Ammon's horn (tissue), 1 donor: Measurements from ENCODE around the gene PTPRD.

Experiments used
- DNase-seq: peaks from one replicate; pipeline ENCODE4 v3.0.0-alpha.2; 2016; ENCODE audit warnings: low spot score

Gene PTPRD

DNA sequence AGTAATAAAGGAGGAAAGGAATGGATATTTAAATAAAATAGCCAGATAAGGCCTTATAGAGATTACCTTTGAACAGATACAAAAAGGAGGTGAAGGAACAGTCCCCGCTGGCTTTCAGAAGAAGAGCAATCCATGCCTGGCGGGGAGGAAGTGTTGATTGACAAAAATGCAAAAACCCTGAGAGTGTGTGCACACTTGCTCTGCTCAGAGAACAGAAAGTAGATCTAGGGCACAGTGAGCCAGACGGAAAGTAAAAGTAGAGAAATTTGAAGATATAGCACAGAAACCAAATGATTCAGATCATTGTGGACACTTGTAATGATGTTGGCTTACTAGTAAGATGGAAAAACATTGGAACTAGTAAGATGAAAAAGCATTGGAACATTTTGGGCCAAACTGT is 720.6 kb downstream of the PTPRD start:
- DNase-seq, result no peak

DNA sequence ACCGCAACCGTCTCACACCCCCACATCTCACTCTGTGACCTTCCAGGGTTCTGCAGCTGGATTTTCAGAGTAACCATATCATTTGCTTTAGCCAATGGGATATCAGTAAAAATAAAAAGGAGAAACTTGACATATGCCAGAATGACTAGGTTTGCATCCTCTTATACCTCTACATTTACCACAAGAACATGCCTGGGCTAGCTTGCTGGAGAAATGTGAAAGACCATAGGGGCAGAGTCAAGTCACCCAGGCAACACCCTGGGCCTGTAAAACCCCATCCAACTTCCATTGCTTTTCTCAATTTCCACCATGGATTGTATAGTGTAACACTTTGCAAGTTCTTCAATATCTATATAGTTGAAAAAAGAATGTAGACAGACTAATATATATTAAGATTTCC is 731.1 kb downstream of the PTPRD start:
- DNase-seq, result no peak

DNA sequence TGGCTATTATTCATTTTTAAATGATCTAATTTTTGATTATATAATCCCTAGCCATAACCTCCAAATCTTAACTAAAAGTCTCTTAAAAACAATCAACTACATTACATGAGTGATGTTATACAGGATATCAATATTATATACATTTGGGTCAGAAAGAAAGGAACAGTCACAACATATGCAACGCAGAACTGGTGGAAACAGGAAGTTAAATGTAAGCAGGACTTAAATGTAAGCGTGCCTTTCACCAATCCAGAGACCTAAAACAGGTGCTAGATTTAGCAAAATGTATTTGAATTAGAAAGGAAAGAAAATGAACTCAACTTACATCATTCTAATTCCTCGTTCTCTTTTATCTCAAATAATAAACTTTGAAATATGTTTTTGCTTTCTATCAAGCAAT is 738.5 kb downstream of the PTPRD start:
- no peak for DNase-seq

DNA sequence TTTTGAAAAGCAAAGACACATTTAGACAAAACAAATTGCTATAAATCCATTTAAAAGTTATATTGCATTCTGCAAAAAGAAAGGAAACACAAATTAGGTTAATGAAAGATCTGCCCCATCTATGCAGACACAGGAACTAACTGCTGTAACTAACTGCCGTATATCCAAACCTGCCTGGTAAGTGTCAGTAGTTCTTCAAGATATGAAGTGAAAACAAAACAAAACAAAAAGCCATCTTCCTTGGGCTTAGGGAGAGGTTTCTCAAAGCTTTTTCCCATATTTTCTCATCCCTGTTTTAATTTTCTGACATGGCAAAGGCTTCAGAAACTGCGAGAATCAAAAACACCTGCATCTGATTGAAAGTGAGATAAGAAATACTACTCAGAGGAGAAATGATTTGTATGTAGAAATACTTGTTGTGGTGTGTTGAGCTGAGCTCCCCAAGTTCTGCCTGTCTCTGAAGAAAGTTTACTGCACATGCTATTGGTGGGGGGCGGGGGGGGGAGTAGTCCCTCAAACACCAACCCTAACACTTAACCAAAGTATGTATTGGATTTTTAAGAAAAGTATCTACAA is 750.5 kb downstream of the PTPRD start:
- no peak for DNase-seq

DNA sequence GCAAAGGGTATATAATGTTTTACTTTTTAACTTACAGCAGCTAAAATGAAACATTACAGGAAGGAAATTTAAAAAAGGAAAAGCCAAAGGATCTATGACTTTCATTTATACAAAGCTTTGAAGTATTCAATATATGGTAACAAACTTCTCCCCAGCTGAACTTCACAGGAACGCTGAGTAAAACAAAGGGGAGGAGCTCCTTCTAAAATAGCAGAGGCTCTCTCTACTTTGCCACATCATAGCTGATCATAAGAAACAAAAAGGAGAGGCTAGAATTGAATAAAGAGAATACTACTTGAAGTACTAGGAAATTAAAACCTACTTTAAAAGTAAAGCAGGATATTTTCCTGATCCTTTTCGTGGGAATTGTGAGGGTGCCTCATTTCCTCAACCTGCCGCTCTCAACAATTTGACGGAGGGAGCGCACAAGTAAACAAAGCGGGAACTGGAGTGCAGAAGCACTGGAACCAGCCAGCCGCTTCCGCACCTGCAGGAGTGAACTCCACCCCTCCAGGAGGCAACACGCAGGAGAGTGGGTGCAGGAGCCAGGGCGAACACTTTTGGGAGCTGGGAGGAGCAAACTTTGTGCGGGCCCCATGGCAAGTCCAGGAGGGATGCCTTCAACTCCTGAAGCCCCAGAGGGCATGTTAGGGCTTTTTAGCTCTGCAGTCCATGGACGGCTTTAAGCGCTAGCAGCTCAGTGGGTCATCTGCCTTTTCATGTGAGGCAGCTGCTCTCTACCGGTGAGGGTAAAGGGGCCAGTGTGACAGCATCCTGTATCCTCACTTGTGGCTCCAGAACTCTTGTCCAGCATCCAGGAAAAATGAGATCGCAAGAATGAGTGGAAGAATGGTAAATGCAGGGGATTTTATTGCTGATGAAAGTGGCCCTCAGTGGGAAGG is 757.4 kb downstream of the PTPRD start:
- DNase-seq, result no peak

DNA sequence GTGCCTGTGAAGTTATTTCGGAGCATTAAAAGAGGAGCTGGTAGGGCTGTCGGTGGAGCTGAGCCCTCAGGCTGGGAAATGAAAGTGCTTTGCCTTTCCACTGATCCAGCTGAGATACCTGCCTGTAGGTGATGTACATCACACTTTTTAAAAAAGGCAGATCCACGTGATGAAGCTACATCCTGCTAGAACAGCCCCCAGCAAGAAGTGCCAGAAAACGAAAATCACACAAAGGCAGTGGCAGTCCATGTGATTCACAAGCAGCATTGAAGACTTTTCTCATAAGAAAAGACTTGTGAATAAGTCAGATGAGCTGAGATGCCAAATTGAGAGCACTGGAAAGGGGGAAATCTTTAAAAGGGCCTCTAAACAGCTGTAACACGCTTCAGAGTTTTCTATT is 765.1 kb downstream of the PTPRD start:
- DNase-seq, result no peak

DNA sequence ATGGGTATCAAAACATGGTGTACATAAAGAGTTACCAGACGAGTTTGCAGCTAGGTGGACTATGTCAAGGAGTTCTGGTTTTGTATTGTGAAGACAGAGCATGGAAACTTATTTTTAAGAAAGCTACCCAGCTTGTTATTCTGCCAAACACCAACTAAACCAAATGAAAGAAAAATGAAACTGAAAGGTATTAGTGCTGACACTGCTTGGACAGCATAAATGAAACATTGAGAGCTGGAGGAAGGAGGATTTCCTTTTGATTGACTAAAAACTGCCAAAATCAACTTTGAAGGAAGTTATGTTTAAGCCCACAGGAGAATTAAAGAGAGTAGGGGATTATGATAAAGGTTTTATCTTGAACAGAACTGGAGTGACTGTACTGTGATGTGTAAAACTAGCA is 766.2 kb downstream of the PTPRD start:
- DNase-seq, result no peak

DNA sequence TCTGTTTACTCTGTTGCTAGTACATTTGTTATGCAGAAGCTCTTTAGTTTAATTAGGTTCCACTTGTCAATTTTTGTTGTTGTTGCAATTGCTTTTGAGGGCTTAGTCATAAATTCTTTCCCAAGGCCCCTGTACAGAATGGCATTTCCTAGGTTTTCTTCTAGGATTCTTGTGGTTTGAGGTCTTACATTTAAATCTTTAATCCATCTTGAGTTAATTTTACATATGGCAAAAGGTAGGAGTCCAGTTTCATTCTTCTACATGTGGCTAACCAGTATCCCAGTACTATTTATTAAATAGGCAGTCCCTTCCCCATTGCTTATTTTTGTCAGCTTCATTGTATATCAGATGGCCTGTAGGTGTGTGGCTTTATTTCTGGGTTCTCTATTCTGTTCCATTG is 792.4 kb downstream of the PTPRD start:
- no peak for DNase-seq

DNA sequence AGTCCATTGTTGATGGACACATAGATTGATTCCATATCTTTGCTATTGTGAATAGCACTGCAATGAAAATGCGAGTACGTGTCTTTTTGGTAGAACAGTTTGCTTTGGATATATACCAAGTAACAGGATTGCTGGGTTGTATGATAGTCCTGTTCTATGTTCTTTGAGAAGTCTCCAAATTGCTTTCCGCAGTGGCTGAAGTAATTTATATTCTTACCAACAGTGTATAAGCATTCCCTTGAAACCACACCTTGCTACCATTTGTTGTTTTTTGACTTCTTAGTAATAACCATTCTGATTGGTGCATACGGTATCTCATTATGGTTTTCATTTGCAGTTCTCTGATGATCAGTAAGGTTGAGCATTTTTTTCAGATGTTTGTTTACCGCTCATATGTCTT is 792.9 kb downstream of the PTPRD start:
- DNase-seq, result no peak

DNA sequence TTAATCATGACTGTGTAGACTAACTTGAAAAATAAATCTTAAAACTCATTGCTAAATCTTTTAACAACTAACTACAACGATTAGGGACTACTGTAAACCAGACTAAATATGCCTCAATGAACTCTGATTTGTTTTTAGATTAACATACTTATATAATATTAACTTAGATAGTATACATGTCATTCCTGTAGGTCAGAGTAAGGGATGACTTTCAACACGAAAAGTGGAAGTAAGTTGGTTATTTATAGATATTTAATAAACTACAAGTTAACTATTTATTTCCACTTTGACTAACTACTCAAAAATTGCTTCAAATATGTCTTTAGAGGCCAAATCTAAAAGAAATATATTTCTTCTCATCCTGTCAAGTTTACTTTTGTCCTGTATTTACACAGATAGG is 795.6 kb downstream of the PTPRD start:
- no peak for DNase-seq

DNA sequence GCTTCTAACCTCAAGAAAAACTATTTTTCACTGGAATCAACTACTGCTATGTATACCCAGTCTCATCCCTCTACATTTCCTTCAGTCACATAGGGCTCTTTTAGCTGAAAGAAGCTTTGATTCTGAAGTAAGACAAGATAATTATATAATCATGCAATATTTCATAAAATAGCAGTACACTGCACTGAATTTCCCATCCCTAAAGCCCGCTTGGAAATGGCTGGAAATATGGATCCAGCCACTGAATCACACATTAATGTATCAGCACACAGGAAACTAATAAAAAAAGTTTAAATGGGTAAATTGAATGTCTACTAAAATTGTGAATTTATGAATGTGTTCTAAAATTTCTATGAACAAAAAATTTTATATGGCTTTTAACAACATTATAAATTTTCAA is 808.7 kb downstream of the PTPRD start:
- DNase-seq, result no peak

DNA sequence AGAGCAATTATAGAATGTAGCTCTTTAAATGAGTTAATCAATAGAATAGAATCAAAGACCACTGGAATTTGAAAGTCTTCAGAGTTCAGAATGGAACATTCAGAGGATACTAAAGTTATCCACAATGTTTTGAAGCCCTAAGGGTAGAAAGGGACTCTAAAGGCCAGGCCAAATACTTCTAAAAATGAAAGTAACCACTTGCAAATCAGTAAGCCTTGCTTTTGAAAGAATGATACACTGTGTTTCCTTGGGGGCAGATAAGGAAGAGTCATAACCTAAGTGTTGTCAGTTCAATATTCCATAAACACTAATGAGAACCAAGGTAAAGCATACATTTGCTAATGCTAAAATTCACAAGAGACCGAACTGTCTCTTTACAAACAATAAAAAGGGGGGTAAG is 813.5 kb downstream of the PTPRD start:
- no peak for DNase-seq

DNA sequence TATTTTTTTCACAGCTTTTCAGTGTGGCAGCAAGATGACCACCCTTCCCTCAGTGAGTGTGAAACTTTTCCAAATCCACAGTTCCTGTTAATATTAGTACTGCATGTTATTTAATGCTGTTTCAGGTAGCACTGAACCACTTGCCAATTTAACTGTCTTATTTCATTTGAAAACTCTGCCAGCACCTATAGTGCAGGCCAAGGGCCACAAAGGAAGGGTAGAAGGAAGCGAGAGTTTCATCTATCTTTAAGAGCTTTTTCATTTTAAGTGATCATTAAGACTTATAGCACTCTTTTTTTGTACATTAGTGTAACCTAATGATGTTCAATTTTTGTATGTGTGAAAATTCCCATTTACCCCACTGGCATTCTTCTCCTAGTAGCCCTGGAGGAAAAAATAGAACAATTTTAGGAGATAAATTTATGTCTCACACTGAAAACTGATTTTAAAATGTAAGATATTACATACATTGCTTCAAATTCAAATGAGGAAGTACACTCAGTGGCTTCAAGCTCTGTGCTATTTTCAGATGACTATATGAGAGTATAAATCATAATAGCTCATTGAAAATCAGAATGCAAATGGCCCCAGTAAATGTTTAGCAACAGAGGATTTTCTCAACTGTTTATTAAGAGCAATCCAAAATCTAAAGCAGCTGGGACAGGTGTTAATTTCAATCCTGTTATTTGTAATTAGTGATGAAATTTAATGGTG is 820.5 kb downstream of the PTPRD start:
- DNase-seq, result no peak

DNA sequence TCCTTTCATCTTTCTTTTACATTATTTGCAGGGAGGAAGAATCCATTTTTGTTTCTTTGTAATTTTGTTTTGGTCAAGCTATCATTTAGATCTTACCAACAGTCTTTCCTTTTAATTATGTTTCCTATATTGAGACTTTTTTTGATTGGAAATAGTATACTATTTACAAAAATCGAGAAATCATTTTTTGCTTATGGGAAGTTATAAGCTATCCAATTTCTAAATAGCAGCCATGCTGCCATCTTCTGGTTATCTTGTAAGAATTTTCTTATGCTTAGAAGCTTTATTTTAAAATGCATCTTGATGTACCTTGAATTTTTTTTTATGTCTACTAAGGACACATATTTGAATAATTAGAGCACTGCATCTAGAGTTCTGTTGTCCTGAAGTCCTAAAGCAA is 821.2 kb downstream of the PTPRD start:
- DNase-seq, result peak; percentile 44

DNA sequence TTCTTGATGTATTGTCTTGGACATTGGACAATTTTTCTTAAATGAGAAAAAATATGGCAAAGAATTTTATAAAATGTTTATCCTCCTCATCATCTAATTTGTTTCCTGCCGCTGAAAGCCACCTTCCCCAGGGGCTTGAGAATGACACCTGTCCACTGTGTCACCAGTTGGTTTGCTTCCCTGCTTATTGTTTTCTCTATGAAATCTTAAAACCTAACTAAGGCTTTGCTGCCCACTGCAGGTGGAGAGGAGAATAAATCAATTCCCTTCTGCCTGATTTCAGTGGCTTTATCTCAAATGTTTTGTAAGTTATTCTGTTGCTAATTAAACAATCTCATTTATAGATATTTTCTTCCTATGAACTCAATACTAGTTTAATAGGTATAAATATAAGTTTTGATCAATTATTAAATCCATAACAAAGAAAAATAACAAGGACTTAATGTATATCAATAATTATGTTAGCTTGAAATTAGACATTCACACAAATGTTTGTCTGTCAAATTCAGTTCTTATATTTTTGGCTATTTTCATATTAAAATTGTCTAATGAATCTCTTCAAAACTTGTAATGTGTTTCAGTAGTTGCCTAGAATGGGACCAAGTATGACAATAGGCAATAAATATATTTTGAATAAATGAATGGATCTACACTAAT is 822.5 kb downstream of the PTPRD start:
- DNase-seq, result peak; percentile 64

DNA sequence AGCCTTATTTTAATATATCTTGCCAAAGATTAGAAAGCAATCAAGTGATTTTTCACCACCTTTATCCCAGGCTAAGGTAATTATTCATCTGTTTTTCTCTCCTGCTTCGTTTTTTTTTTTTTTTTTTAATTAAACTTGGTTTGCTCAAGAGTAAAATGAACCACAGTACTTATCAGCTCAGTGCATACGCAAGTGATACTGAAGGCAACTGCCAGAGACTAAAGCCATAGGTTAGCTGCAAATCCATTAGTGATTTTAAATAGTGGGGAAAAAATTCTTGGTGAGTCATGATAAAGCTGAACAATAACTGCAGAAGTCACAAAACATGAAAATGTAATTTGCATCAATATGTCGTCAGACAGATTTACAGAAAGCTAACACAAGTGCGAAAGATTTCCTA is 829.1 kb downstream of the PTPRD start:
- DNase-seq, result no peak

DNA sequence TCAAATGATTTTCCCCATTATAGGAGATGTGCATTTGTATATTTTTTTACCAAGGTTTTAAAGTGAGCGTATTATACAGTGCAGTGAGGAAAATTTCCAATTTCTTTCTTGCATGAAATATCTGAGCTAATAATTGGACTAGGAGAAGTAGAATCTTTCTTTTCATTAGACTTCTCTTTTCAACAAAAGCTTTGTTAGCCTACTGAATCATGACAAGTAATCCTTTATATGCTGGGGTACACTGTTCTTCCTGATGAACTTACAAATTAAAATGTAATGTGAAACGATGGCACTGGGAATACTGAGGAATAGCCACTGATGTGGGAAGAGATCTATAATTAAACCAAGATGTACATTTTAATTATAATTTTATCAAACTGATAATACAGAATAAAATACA is 829.6 kb downstream of the PTPRD start:
- DNase-seq, result no peak

DNA sequence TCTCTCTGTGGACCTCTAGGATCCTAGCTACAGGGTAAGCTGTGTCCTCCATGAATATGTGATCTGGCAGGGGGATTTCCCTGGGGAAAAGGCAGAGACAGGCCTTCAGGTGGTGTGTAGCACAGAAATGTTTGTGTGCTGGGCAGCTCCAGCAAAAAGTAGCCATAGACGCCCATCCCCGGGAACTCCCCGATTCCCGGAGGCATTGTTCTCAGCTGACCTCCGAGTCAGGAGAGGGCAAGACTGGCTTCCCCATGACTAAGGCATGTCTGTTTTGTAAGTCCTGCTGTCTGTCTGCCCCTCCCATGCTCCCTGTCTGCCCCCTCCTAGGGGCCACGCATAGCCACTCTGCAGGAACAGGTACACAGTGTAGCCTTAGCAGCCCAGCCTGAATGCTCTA is 834.5 kb downstream of the PTPRD start:
- no peak for DNase-seq

DNA sequence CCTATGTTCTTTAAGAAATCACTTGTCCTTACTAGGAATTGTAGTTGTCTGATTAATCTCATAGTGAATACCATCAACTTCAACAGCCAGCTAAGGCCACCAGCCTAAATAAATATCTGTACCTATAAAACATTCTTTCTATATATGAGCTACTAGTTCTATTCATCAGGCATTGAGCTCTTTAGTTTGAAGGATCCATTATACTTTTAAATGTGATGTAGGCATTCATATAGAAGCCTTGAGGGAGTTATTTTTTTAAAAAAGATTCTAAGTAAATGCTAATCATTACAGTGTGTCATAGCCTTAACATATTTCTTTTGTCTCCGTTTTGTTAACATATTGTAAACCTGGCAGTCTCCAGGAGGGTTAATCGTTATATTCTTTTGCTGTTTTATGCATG is 838.3 kb downstream of the PTPRD start:
- DNase-seq, result no peak

DNA sequence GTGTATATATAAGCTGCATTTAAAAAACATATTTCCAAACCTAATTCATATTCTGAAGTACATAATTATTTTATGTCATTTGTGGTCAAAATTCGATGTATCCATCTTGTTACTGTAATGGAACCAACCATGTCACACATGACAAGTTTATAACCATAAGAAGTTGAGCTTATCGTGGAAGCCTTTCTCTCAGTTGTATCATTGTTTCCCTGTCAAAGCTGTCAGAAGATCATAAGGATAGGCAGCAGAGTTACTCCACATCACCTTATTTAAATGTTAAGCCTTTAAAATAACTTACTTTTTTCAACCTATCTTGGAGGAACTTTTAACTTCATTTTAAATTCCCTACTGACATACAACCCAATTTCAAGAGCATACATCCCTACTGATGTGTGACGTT is 841.5 kb downstream of the PTPRD start:
- DNase-seq, result no peak

DNA sequence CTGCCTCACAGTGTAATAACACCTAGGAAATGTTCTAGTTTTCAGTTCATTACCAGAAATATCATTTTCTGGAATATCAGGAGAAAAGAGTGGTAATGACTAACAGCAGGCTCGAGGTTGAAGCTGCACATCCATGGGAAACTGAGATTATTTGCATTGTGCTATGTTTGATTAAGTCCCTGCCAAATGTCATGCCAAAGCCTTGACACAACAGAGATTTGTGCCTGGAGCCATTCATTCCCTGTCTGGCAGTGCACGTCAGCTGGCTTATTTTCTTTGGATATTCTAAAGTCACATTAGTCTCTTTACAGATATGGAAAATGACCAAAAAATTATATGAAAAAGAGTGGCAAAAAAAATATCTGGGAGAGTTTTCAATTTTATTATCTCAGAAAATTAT is 848.0 kb downstream of the PTPRD start:
- DNase-seq, result no peak

DNA sequence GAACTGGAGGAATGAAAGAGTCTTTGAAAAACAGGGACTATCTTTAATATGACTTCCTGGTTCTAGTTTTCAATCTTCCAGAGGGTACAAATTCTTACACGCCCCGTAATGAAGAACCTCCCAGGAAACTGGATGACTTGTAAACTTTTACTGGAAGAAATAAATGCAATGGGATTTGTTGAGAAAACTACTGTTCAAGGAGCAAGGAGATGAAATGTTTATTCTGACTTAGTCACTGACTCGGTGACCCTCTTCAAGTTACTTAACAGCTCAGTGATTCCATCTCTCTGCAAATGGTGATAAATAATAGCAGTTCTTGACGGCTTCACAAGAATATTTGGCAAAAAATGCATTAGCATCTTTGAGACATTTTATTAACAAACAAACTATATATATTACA is 858.6 kb downstream of the PTPRD start:
- DNase-seq, result no peak

DNA sequence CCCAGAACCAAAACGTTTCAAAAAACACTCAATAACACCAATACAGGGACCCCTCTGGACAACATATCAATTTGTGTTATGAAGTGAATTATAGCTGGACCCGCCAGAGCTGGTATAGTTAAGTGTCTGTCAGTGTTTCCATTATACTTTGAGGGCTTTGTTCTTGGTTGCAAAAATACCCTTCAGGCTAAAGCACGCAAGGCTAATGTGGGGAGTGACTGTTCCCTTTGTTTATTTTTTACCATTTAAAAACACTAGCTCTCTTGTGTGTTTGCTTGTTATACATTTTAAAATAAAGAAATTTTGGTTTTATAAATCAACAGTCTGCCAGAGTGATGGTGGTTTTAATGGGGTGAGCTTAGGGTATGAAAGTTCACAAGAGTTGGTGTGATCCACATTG is 859.5 kb downstream of the PTPRD start:
- DNase-seq, result no peak
